IgD-negative memory B cell (primary cell): ENCODE measurements around the gene NKIRAS2. TPM values are rescaled to one million over a fixed set of nuclear protein-coding genes. Genes with fewer than 3 reads are reported as not detected.
A peak's percentile ranks its signal among the peaks of the same experiment; 100 is the strongest.

ENCODE experiments used
- H3K27ac Mint-ChIP-seq, 3 donors: one replicate each; pipeline ENCODE4 v1.8.0; 2020 to 2022; ENCODE audit warnings: mild to moderate bottlenecking in 3 of 3, mixed read lengths in 3 of 3, moderate library complexity in 1 of 3
- H3K27me3 Mint-ChIP-seq: one replicate; pipeline ENCODE4 v1.8.0; 2021; ENCODE audit warnings: mixed read lengths
- H3K36me3 Mint-ChIP-seq: one replicate; pipeline ENCODE4 v1.8.0; 2020; ENCODE audit warnings: mild to moderate bottlenecking, mixed read lengths
- H3K4me1 Mint-ChIP-seq, 3 donors: one replicate each; pipeline ENCODE4 v1.8.0; 2020 to 2022; ENCODE audit warnings: mixed read lengths in 3 of 3, mild to moderate bottlenecking in 1 of 3
- H3K4me3 Mint-ChIP-seq, 4 donors: one replicate each; pipeline ENCODE4 v1.8.0; 2020 to 2022; ENCODE audit warnings: mild to moderate bottlenecking in 4 of 4, mixed read lengths in 4 of 4, moderate library complexity in 3 of 4
- H3K9me3 Mint-ChIP-seq, 3 donors: one replicate each; pipeline ENCODE4 v1.8.0; 2020 to 2021; ENCODE audit warnings: mixed read lengths in 3 of 3, mild to moderate bottlenecking in 1 of 3
- polyA plus RNA-seq: library from polyadenylated mRNA; unstranded; fragments of 300-500 nt; fragmentation: Illumina TruSeq; gene quantifications from one replicate; pipeline ENCODE4 v1.2.3, GENCODE V29; 2021

NKIRAS2 gene
- polyA plus RNA-seq, 1 donor from 2014 or later, result 30.7 TPM

DNA sequence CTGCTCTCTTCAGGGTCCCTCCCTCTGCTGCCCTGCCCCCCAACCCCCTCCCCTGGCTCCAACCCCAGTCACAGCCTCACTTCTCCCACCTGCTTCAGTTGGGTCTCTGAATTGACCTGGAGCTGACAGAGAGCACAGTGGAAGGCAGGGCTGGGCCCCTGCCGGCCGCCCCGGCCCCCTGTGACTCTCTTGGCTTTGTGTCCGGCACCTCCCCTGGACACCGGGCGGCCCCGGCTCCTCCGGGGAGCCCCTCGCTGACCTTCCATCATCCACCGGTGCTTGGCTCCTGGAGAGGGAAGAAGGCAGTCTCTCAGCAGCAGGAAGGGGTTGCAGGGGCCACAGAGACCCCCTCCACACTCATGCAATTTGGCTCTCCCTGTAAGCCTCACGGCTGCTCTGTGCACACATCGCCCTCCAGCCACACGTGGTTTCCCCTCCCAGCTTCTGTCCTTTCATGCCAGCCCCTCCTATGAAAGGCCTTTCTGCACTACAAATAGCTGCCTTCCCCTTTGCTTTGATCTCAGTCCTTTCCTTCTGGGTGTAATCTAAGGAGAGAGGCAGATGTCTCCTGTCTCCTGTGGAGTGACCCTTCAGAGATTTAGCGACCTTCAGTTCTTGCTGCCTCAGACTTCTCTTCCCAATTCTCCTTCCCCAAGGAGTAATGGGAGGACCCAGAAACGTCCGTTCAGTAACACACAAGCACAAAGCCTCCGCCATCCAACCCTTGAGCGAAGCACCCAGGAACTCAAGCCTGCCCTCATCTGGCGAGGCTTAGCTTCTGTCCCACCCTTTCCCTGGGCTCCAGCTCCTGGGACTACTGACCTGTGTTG lies 8.3 kb downstream of the NKIRAS2 start:
- H3K36me3 Mint-ChIP-seq, result peaks cover 2% of the 10 kb centered on the region
- H3K9me3 Mint-ChIP-seq, result no peaks in the 10 kb centered on the region
- no peaks in the 10 kb centered on the region for H3K27me3 Mint-ChIP-seq
- H3K4me1 Mint-ChIP-seq, result peaks cover 5 to 6% (median 6%) of the 10 kb centered on the region in 3 donors
- no peak overlapping the region for H3K27ac Mint-ChIP-seq
- H3K4me3 Mint-ChIP-seq, result peak overlapping the region in 1 of 4 donors; percentile 5

- no peaks in the 10 kb centered on the region for H3K9me3 Mint-ChIP-seq
- H3K27ac Mint-ChIP-seq, result no peak overlapping the region
- H3K36me3 Mint-ChIP-seq, result peaks cover 2% of the 10 kb centered on the region
- no peaks in the 10 kb centered on the region for H3K27me3 Mint-ChIP-seq
- peaks cover 6 to 8% (median 6%) of the 10 kb centered on the region in 3 donors for H3K4me1 Mint-ChIP-seq
- no peak overlapping the region for H3K4me3 Mint-ChIP-seq
These were observed 8.9 kb downstream of the NKIRAS2 start for GRCh38 chr17:42028791-42029127.

- Mint-ChIP-seq H3K27me3 (no peaks in the 10 kb centered on the region), H3K9me3 (no peaks in the 10 kb centered on the region), H3K36me3 (peaks cover 2% of the 10 kb centered on the region), H3K4me3 (no peak overlapping the region), H3K4me1 (peaks cover 0 to 3% (median 2%) of the 10 kb centered on the region in 3 donors), H3K27ac (no peak overlapping the region)
These were observed 11.7 kb downstream of the NKIRAS2 start for GRCh38 chr17:42031584-42031983.

DNA sequence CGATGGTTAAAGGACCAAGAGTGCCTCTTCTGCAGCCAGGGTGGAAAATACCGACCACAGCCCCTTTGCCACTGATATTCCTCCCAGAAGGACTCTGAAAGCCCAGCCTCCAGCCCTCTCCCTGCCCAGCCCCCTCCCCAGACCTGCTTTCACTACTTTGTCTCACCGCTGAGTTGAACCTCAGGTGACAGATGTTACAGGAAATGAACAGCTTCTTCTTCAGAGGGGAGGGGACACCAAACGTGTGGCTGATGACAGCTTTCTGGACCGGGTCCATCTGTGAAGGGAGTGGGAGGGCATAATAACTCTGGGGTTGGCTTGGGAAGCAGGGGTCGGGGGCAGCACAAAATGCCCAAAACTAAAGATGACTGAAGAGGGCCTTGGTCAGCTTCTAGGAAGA lies 14.2 kb downstream of the NKIRAS2 start:
- Mint-ChIP-seq H3K36me3 (peaks cover 1% of the 10 kb centered on the region), H3K4me3 (no peak overlapping the region), H3K9me3 (no peaks in the 10 kb centered on the region), H3K27ac (no peak overlapping the region), H3K4me1 (peaks cover 0 to 3% (median 2%) of the 10 kb centered on the region in 3 donors), H3K27me3 (no peaks in the 10 kb centered on the region)

- H3K4me3 Mint-ChIP-seq, result no peak overlapping the region
- no peak overlapping the region for H3K27ac Mint-ChIP-seq
- no peaks in the 10 kb centered on the region for H3K9me3 Mint-ChIP-seq
- H3K36me3 Mint-ChIP-seq, result peaks cover 3% of the 10 kb centered on the region
- no peaks in the 10 kb centered on the region for H3K27me3 Mint-ChIP-seq
- H3K4me1 Mint-ChIP-seq, result peaks cover 0 to 3% (median 2%) of the 10 kb centered on the region in 3 donors
These were observed 18.5 kb downstream of the NKIRAS2 start for GRCh38 chr17:42038221-42038973.

GRCh38 chr17:42039794-42040763 lies 20.2 kb downstream of the NKIRAS2 start:
- Mint-ChIP-seq H3K36me3 (peaks cover 3% of the 10 kb centered on the region), H3K27ac (no peak overlapping the region), H3K9me3 (no peaks in the 10 kb centered on the region), H3K4me3 (no peak overlapping the region), H3K27me3 (no peaks in the 10 kb centered on the region), H3K4me1 (no peaks in the 10 kb centered on the region)

- Mint-ChIP-seq H3K4me1 (peaks cover 0 to 4% (median 0%) of the 10 kb centered on the region in 3 donors), H3K9me3 (no peaks in the 10 kb centered on the region), H3K27ac (peak overlapping the region in 1 of 3 donors; percentile 39), H3K4me3 (no peak overlapping the region), H3K27me3 (no peaks in the 10 kb centered on the region), H3K36me3 (peaks cover 4% of the 10 kb centered on the region)
These were observed 20.9 kb downstream of the NKIRAS2 start for GRCh38 chr17:42040818-42041217.

GRCh38 chr17:42041619-42042018 lies 21.7 kb downstream of the NKIRAS2 start:
- Mint-ChIP-seq H3K4me1 (peaks cover 0 to 5% (median 0%) of the 10 kb centered on the region in 3 donors), H3K9me3 (no peaks in the 10 kb centered on the region), H3K36me3 (peaks cover 6% of the 10 kb centered on the region), H3K27me3 (no peaks in the 10 kb centered on the region), H3K4me3 (no peak overlapping the region), H3K27ac (peak overlapping the region in 1 of 3 donors; percentile 39)

GRCh38 chr17:42042598-42043319 lies 22.9 kb downstream of the NKIRAS2 start:
- no peak overlapping the region for H3K4me3 Mint-ChIP-seq
- H3K4me1 Mint-ChIP-seq, result peaks cover 0 to 5% (median 0%) of the 10 kb centered on the region in 3 donors
- peaks cover 6% of the 10 kb centered on the region for H3K36me3 Mint-ChIP-seq
- H3K27me3 Mint-ChIP-seq, result no peaks in the 10 kb centered on the region
- H3K9me3 Mint-ChIP-seq, result no peaks in the 10 kb centered on the region
- H3K27ac Mint-ChIP-seq, result no peak overlapping the region

DNA sequence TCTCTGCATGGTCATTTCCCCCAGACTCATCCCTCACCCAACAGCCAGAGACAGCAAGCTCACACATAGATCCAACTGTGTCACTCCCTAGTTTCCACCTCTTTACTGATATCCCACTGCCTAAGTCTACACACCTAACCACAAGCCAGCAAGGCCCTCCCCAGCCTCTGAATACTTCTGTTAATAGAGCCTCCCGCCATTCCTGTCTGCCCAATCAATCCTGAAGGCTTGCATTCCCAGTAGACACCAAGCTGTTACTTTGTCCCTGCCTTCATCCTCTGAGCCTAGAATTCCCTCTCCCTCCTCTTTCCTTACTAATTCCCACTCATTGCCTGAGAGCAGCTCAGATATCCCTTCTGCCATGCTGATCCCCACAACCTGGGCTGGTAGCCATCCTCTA lies 25.8 kb downstream of the NKIRAS2 start:
- H3K36me3 Mint-ChIP-seq, result peaks cover 6% of the 10 kb centered on the region
- H3K4me3 Mint-ChIP-seq, result no peak overlapping the region
- H3K9me3 Mint-ChIP-seq, result no peaks in the 10 kb centered on the region
- H3K27ac Mint-ChIP-seq, result no peak overlapping the region
- peaks cover 3% of the 10 kb centered on the region for H3K27me3 Mint-ChIP-seq
- H3K4me1 Mint-ChIP-seq, result peaks cover 2 to 12% (median 2%) of the 10 kb centered on the region in 3 donors

GRCh38 chr17:42047343-42047742 lies 27.5 kb downstream of the NKIRAS2 start:
- Mint-ChIP-seq H3K27me3 (peaks cover 13% of the 10 kb centered on the region), H3K4me1 (peaks cover 5 to 12% (median 5%) of the 10 kb centered on the region in 3 donors), H3K27ac (peak overlapping the region in 1 of 3 donors; percentile 62), H3K4me3 (no peak overlapping the region), H3K36me3 (peaks cover 3% of the 10 kb centered on the region), H3K9me3 (no peaks in the 10 kb centered on the region)

DNA sequence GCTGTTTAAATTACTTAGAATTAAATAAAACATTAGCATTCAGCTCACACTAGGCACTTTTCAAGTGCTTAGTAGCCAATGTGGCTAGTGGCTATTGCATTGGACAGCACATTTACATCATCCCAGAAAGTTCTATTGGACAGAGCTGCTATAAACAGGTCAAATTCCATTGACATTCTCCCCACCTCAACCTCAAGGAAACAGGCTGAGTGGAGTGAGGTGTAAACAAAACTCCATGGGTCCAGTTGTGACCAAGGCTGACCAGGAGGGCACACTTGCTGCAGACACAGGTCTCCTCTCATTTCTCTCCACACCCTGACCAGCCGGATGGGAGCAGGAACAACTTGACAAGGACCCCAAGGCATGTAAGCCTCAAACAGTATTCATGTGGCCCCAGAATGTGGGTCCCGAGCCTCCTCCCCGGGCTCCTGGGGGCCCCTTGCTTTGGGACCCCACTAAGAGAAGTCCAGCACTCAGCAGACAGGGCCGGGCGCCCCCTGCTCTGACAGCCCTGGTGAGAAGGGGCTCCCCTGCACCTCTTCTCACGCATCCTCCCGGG lies 30.0 kb downstream of the NKIRAS2 start:
- Mint-ChIP-seq H3K4me3 (peak overlapping the region; percentile 27 to 93 (median 88)), H3K4me1 (peaks cover 5 to 12% (median 5%) of the 10 kb centered on the region in 3 donors), H3K9me3 (no peaks in the 10 kb centered on the region), H3K27ac (peak overlapping the region in 1 of 3 donors; percentile 64), H3K27me3 (peaks cover 18% of the 10 kb centered on the region), H3K36me3 (peaks cover 3% of the 10 kb centered on the region)

GRCh38 chr17:42050393-42051012 lies 30.6 kb downstream of the NKIRAS2 start, which contains the start of gene C17orf113:
Gene C17orf113, minus strand, starts transcription at chr17:42050601. Its CDS starts 7,225 bp downstream, at chr17:42043376.
- H3K9me3 Mint-ChIP-seq, result no peaks in the 10 kb centered on the region
- H3K4me3 Mint-ChIP-seq, result peak within 1 kb of the TSS; percentile 75 to 96 (median 88)
- H3K27ac Mint-ChIP-seq, result peak within 1 kb of the TSS in 2 of 3 donors; percentile 39 to 64
- peaks cover 3% of the 10 kb centered on the region for H3K36me3 Mint-ChIP-seq
- peaks cover 5 to 11% (median 5%) of the 10 kb centered on the region in 3 donors for H3K4me1 Mint-ChIP-seq
- peaks cover 18% of the 10 kb centered on the region for H3K27me3 Mint-ChIP-seq
